ENCODE measurements around the gene HS6ST3.

HS6ST3 gene

GRCh38 chr13:96809366-96810096 is 719.6 kb downstream of the HS6ST3 start:
- TF ChIP-seq CTCF (IDR thresholded peaks at IDR 0.05; ENCODE audit: control insufficient read depth, insufficient read depth, low read depth, low read length, missing control alignments), result no peak
- H3K4me3 ChIP-seq (ENCODE audit: control insufficient read depth, low read depth, low read length), result no peak overlapping the region
- no peak for DNase-seq (ENCODE audit: low read depth)

- no peak for DNase-seq (ENCODE audit: low read depth)
Observed at GRCh38 chr13:96810104-96810503, 720.2 kb downstream of the HS6ST3 start.

GRCh38 chr13:96811049-96811448 is 721.1 kb downstream of the HS6ST3 start:
- H3K4me3 ChIP-seq (ENCODE audit: control insufficient read depth, low read depth, low read length), result no peak overlapping the region
- no peak for DNase-seq (ENCODE audit: low read depth)
- no peak for TF ChIP-seq CTCF (IDR thresholded peaks at IDR 0.05; ENCODE audit: control insufficient read depth, insufficient read depth, low read depth, low read length, missing control alignments)

More at GRCh38 chr13:96810104-96810503, 720.2 kb downstream of the HS6ST3 start:
- TF ChIP-seq CTCF (IDR thresholded peaks at IDR 0.05; ENCODE audit: control insufficient read depth, insufficient read depth, low read depth, low read length, missing control alignments), result no peak
- H3K4me3 ChIP-seq (ENCODE audit: control insufficient read depth, low read depth, low read length), result no peak overlapping the region

GRCh38 chr13:96816261-96816660 is 726.4 kb downstream of the HS6ST3 start:
- DNase-seq (ENCODE audit: low read depth), result no peak
- TF ChIP-seq CTCF (IDR thresholded peaks at IDR 0.05; ENCODE audit: control insufficient read depth, insufficient read depth, low read depth, low read length, missing control alignments), result no peak
- H3K4me3 ChIP-seq (ENCODE audit: control insufficient read depth, low read depth, low read length), result no peak overlapping the region

GRCh38 chr13:96816874-96817273 is 727.0 kb downstream of the HS6ST3 start:
- H3K4me3 ChIP-seq (ENCODE audit: control insufficient read depth, low read depth, low read length), result no peak overlapping the region
- no peak for TF ChIP-seq CTCF (IDR thresholded peaks at IDR 0.05; ENCODE audit: control insufficient read depth, insufficient read depth, low read depth, low read length, missing control alignments)
- no peak for DNase-seq (ENCODE audit: low read depth)

- H3K4me3 ChIP-seq (ENCODE audit: control insufficient read depth, low read depth, low read length), result no peak overlapping the region
- DNase-seq (ENCODE audit: low read depth), result no peak
- peak; percentile 24 for TF ChIP-seq CTCF (IDR thresholded peaks at IDR 0.05; ENCODE audit: control insufficient read depth, insufficient read depth, low read depth, low read length, missing control alignments)
Observed at GRCh38 chr13:96817336-96817941, 727.5 kb downstream of the HS6ST3 start.
